Heart right ventricle (tissue), 16 donors: ENCODE data around the gene TNK2. TPM values are rescaled to one million over a fixed set of nuclear protein-coding genes. Genes with fewer than 3 reads are reported as not detected.

ENCODE experiments used
- ATAC-seq, 8 donors: fragments of 200-7000 bp; cut with Tn5 transposase; one replicate each; pipeline ENCODE4 v1.9.1; 2020; ENCODE audit warnings: mild to moderate bottlenecking in 8 of 8, moderate library complexity in 8 of 8, moderate number of reproducible peaks in 1 of 8
- DNase-seq, 2 donors: peaks; one replicate each; pipeline ENCODE4 v3.0.0-alpha.2; 2020
- H3K27ac ChIP-seq, 10 donors: fragments of 200-600 bp; sonication (generic) in 2 of 10; one replicate each; pipeline versions ENCODE4 v1.5.0 to v1.8.0; 2020 to 2022; ENCODE audit warnings: mild to moderate bottlenecking in 3 of 10
- H3K27me3 ChIP-seq, 7 donors: fragments of 200-600 bp; one replicate each; pipeline ENCODE4 v1.8.0; 2021 to 2022; ENCODE audit warnings: mild to moderate bottlenecking in 2 of 7
- H3K36me3 ChIP-seq, 9 donors: fragments of 200-600 bp; sonication (generic) in 1 of 9; one replicate each; pipeline versions ENCODE4 v1.5.0 to v1.8.0; 2020 to 2022; ENCODE audit warnings: mild to moderate bottlenecking in 2 of 9
- H3K4me1 ChIP-seq, 9 donors: fragments of 200-600 bp; sonication (generic) in 1 of 9; one replicate each; pipeline versions ENCODE4 v1.5.0 to v1.8.0; 2020 to 2022; ENCODE audit warnings: mild to moderate bottlenecking in 4 of 9
- H3K4me3 ChIP-seq, 10 donors: fragments of 200-600 bp; sonication (generic) in 2 of 10; one replicate each; pipeline versions ENCODE4 v1.5.0 to v1.8.0; 2020 to 2022; ENCODE audit warnings: mild to moderate bottlenecking in 7 of 10, moderate library complexity in 2 of 10
- H3K9me3 ChIP-seq, 11 donors: fragments of 200-600 bp in 10 of 11; sonication (generic) in 2 of 11; one replicate each; pipeline versions ENCODE4 v1.5.0 to v1.8.0; 2013 to 2022; ENCODE audit warnings: mild to moderate bottlenecking in 2 of 11, control low read depth in 1 of 11, moderate library complexity in 1 of 11
- WGBS, 2 donors: extraction: QIAGEN DNeasy Blood & Tissue Kit; methylation state at CpG; one replicate each; pipeline ENCODE4 v1.1.7; 2013; ENCODE audit warnings: inconsistent platforms in 1 of 2; 5-methylcytosine and 5-hydroxymethylcytosine counted together
- intact Hi-C, 10 donors: fragments of 100-400 bp; cut with DNase I; formaldehyde crosslinking; loops; one replicate each; pipeline versions ENCODE4 v1.11.1 to v1.14.2; 2022
- polyA plus RNA-seq, 2 donors: library from polyadenylated mRNA; stranded (reverse); fragments of 200-250 nt; gene quantifications; one replicate each; pipeline ENCODE4 v1.2.3, GENCODE V29; 2013
- total RNA-seq, 10 donors: library from RNA; stranded (reverse); fragmentation: NEBNext Ultra II Directional in 3 of 10; extraction: Animal tissue kit (Norgen Biotek cat#: 25700) in 3 of 10; gene quantifications; one replicate each; pipeline versions ENCODE4 v1.2.1 to v1.2.4, GENCODE V29; 2021 to 2023
- TF ChIP-seq, protein P1 (sequence below), 9 donors: fragments of 200-600 bp; sonication (generic) in 2 of 9; IDR thresholded peaks; one replicate each; pipeline versions ENCODE4 v1.5.0 to v1.8.0; 2021 to 2022; ENCODE audit warnings: antibody characterized with exemption in 9 of 9, mild to moderate bottlenecking in 5 of 9, moderate library complexity in 1 of 9
- donor health status: Arrhythmogenic right ventricular cardiomyopathy.
- donor health status: ischemic (EF 13 %, LVEDD 7.1; RV severe dilation, severe dysfunction).
- donor health status: healthy with polysubstance abuse.
- donor health status: DM: no; HTN: yes; CAD: no.
- donor health status: DM: no; HTN: no; CAD: no.
- donor health status: ischemic (EF 25% LVEDD 6.9; RV normal size, moderate dysfunction).
- donor health status: ischemic (EF 25% LVEDD 5.7; RV mildly dilated, moderate dysfunction).
- donor health status: healthy.
- donor health status: DM: yes; HTN: yes; CAD: no.
- donor health status: Ischemic cardiomyopathy.
- donor health status: ischemic (EF 35%, LVEDD 5.7; RV mildly dilated, moderate dysfunction).
- donor health status: nonischemic (EF 11% LVEDD 7.7; RV severe dilation, severe dysfunction).
- donor health status: DM: yes; HTN: yes; CAD: no.
- donor health status: PGD.
- donor health status: ischemic (EF 29% LVEDD 5.4; RV normal size, mild dysfunction).
- donor health status: nonischemic (EF 23%, LVEDD 6.1; RV moderate dilation, normal function).

TNK2 gene
- total and polyA plus RNA-seq, 12 donors = 17.6 to 48.3 (median 32.5) TPM

DNA sequence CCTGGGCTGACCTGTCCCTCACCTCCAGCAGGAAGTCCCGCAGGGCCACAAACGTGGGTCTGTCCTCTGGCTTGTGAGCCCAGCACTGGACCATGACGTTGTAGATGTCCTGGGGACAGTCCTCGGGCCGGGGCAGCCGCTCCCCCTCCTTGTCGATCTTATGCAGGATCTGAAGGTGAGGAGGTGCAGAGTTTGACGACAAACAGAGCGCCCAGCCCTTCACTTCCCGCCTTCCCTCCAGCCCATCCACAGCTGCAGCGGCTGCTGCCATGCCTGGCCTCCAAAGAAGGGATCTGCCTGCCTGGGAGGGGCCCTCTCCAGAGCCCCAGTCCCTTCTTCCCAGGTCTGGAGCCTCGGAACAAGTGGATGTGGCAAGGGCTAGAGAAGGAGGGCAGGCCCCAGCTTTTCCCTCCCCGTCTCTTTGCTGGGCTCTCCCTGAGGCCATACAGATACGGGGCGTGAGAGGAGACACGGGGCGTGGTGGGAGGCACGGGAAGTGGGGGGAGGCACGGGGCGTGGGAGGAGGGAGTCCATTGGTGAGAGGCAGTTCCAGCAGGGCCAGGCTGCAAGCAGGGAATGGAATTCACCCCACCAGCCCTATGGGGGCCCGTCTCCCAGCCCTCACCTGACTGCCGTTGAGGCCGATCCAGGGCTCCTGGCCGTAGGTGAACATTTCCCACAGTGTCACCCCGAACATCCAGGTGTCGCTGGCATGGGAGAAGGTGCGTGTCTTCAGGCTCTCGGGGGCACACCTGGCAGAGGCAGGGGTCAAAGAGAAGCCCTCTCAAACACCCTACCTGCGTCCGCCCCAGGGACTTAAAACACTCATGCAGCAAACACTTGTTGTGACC lies 29.7 kb downstream of the TNK2 start:
- intact Hi-C loops = no loop called here
- no peaks in the 10 kb centered on the region for H3K4me1 ChIP-seq
- TF ChIP-seq, protein P1, sequence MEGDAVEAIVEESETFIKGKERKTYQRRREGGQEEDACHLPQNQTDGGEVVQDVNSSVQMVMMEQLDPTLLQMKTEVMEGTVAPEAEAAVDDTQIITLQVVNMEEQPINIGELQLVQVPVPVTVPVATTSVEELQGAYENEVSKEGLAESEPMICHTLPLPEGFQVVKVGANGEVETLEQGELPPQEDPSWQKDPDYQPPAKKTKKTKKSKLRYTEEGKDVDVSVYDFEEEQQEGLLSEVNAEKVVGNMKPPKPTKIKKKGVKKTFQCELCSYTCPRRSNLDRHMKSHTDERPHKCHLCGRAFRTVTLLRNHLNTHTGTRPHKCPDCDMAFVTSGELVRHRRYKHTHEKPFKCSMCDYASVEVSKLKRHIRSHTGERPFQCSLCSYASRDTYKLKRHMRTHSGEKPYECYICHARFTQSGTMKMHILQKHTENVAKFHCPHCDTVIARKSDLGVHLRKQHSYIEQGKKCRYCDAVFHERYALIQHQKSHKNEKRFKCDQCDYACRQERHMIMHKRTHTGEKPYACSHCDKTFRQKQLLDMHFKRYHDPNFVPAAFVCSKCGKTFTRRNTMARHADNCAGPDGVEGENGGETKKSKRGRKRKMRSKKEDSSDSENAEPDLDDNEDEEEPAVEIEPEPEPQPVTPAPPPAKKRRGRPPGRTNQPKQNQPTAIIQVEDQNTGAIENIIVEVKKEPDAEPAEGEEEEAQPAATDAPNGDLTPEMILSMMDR (IDR thresholded peaks at IDR 0.05) = no peak
- no peaks in the 10 kb centered on the region for H3K27me3 ChIP-seq
- WGBS, 2 donors = 86 to 87% methylated on average over 30 of the region's 30 CpGs
- H3K4me3 ChIP-seq = no peak overlapping the region
- no peaks in the 10 kb centered on the region for H3K9me3 ChIP-seq
- ATAC-seq (no peak), DNase-seq (no peak)
- peaks cover 0 to 76% (median 12%) of the 10 kb centered on the region in 9 donors for H3K36me3 ChIP-seq
- no peak overlapping the region for H3K27ac ChIP-seq

DNA sequence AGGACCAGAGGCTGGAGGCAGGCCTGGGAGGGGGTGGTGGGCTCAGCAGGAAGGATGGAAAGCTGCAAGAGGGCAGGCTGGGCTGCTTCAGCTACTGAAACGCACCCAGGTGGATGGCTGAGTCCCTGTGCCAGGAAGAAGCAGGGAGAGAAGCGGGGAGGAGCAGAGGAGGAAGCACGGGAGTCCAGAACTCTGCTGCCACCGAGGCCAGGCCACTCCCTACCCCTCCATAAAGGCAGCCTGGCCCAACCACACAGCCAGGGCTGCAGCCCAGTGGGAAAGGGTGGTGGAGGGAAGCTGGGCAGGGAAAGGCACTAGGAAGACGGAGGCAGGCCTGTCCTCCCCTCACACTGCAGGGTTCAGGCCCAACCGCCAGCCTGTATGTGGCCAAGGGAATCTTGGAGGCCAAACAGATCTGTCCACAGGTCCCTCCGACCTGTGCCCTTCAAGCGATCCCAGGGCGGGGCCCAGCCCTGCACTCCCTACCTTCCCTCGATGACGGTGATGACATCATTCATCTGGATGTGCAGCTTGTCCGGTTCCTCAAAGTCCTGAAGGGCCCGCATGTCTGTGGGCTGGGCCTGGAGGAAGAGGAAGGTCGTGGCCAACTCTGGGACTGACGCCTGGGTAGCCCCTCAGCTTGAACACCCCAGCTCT lies 30.5 kb downstream of the TNK2 start:
- ATAC-seq (no peak), DNase-seq (no peak)
- no peak overlapping the region for H3K4me3 ChIP-seq
- H3K27me3 ChIP-seq = no peaks in the 10 kb centered on the region
- TF ChIP-seq, protein P1 (IDR thresholded peaks at IDR 0.05) = no peak
- H3K4me1 ChIP-seq = no peaks in the 10 kb centered on the region
- WGBS, 2 donors = 89 to 90% methylated on average over 15 of the region's 15 CpGs
- H3K9me3 ChIP-seq = no peaks in the 10 kb centered on the region
- H3K36me3 ChIP-seq = peaks cover 0 to 76% (median 12%) of the 10 kb centered on the region in 9 donors
- no peak overlapping the region for H3K27ac ChIP-seq
- intact Hi-C loops = no loop called here

GRCh38 chr3:195877136-195877715 lies 31.1 kb downstream of the TNK2 start:
- TF ChIP-seq, protein P1 (IDR thresholded peaks at IDR 0.05) = no peak
- Histone ChIP-seq H3K27ac (no peak overlapping the region), H3K4me3 (no peak overlapping the region), H3K36me3 (peaks cover 0 to 76% (median 11%) of the 10 kb centered on the region in 9 donors), H3K27me3 (no peaks in the 10 kb centered on the region), H3K4me1 (no peaks in the 10 kb centered on the region), H3K9me3 (no peaks in the 10 kb centered on the region)
- 96 to 98% methylated on average over 10 of the region's 10 CpGs for WGBS, 2 donors
- DNase-seq (no peak), ATAC-seq (no peak)
- intact Hi-C loops = no loop called here

GRCh38 chr3:195876297-195877064 lies 31.9 kb downstream of the TNK2 start:
- Histone ChIP-seq H3K4me1 (no peaks in the 10 kb centered on the region), H3K9me3 (no peaks in the 10 kb centered on the region), H3K27me3 (no peaks in the 10 kb centered on the region), H3K36me3 (peaks cover 0 to 77% (median 11%) of the 10 kb centered on the region in 9 donors), H3K4me3 (no peak overlapping the region), H3K27ac (no peak overlapping the region)
- DNase-seq (no peak), ATAC-seq (peak in 1 of 8 donors; percentile 14)
- WGBS, 2 donors = 90% methylated on average over 28 of the region's 28 CpGs
- intact Hi-C loops = no loop called here
- TF ChIP-seq, protein P1 (IDR thresholded peaks at IDR 0.05) = no peak
